K562 (cell line): ENCODE data around the gene JMJD1C. TPM values are rescaled to one million over a fixed set of nuclear protein-coding genes. Genes with fewer than 3 reads are reported as not detected.

Source experiments
- BMI1 ChIP-seq: fragments of 150-350 bp; IDR thresholded peaks from 2 replicates; pipeline ENCODE4 v1.6.1; 2014; ENCODE audit warnings: low read length
- EZH2 ChIP-seq: IDR thresholded peaks from 2 replicates; pipeline ENCODE4 v1.6.1; 2012; ENCODE audit warnings: low read depth, mild to moderate bottlenecking, inconsistent platforms, low read length, borderline replicate concordance
- GATA2 ChIP-seq: sonication (generic); formaldehyde crosslinking; IDR thresholded peaks from 2 replicates; pipeline ENCODE4 v1.4.0; 2020; ENCODE audit warnings: mild to moderate bottlenecking, missing genetic modification reagents
- JUN ChIP-seq, 2 experiments: sonication (generic) in 1 of 2; formaldehyde crosslinking in 1 of 2; IDR thresholded peaks; 2 replicates each; pipeline versions ENCODE4 v1.6.1 to v1.8.0; 2012 to 2022; ENCODE audit warnings: borderline replicate concordance in 2 of 2, mild to moderate bottlenecking in 2 of 2, improper control_type of control experiment in 1 of 2, low read depth in 1 of 2, low read length in 1 of 2, missing genetic modification reagents in 1 of 2
- KLF13 ChIP-seq: fragments of 450-650 bp; IDR thresholded peaks from 2 replicates; pipeline ENCODE4 v1.6.1; 2016; ENCODE audit warnings: missing genetic modification characterization, low read depth, mild to moderate bottlenecking, missing compliant biosample characterization, moderate library complexity, borderline replicate concordance
- L3MBTL2 ChIP-seq: fragments of 450-650 bp; IDR thresholded peaks from 2 replicates; pipeline ENCODE4 v1.6.1; 2016; ENCODE audit warnings: mild to moderate bottlenecking, moderate library complexity
- SETDB1 ChIP-seq: IDR thresholded peaks from one replicate; pipeline ENCODE4 v1.6.1; 2012; ENCODE audit warnings: low read length, control low read depth, inconsistent platforms
- SP2 ChIP-seq: IDR thresholded peaks from 2 replicates; pipeline ENCODE4 v1.6.1; 2011; ENCODE audit warnings: mild to moderate bottlenecking, low read depth, low read length, moderate library complexity; ENCODE audit not compliant: poor library complexity, severe bottlenecking; ENCODE audit errors: extremely low read depth
- STAT5B ChIP-seq: fragments of 250-450 bp; sonication (Bioruptor Pico); IDR thresholded peaks from 2 replicates; pipeline ENCODE4 v1.8.0; 2021; ENCODE audit warnings: mild to moderate bottlenecking, inconsistent platforms
- ZNF146 ChIP-seq: IDR thresholded peaks from one replicate; pipeline ENCODE4 v1.6.1; 2018; ENCODE audit warnings: missing compliant biosample characterization; ENCODE audit not compliant: unreplicated experiment
- ZNF197 ChIP-seq: fragments of 200-800 bp; sonication (Bioruptor generic); IDR thresholded peaks from 2 replicates; pipeline ENCODE4 v1.6.1; 2016; ENCODE audit warnings: low read depth, missing genetic modification characterization, missing compliant biosample characterization
- ZNF24 ChIP-seq: fragments of 450-650 bp; IDR thresholded peaks from 2 replicates; pipeline ENCODE4 v1.6.1; 2016
- ZNF263 ChIP-seq: sonication (generic); formaldehyde crosslinking; IDR thresholded peaks from 2 replicates; pipeline ENCODE4 v1.8.0; 2022; ENCODE audit warnings: mild to moderate bottlenecking, missing genetic modification reagents, borderline replicate concordance
- ZNF696 ChIP-seq: fragments of 250-450 bp; sonication (Bioruptor Pico); conservative IDR thresholded peaks from 2 replicates; pipeline ENCODE4 v1.4.0; 2020; ENCODE audit warnings: mild to moderate bottlenecking, moderate library complexity
- ZNF780A ChIP-seq: fragments of 250-450 bp; sonication (Bioruptor Pico); IDR thresholded peaks from 2 replicates; pipeline ENCODE4 v1.5.0; 2021; ENCODE audit warnings: mild to moderate bottlenecking
- polyA plus RNA-seq, 8 experiments: library from polyadenylated mRNA; depleted of rRNA in 4 of 8; stranded (reverse) in 5 of 8; unstranded in 3 of 8; fragments of >200 nt; fragmentation: Nextera tagmentation in 2 of 8; fragmentation: Illumina TruSeq in 1 of 8; extraction: Ambion mirVana in 2 of 8; extraction: Trizol in 1 of 8; gene quantifications; 2 replicates each; pipeline versions ENCODE4 v1.2.1 to v1.2.3, GENCODE V29; 2011 to 2014; ENCODE audit warnings: inconsistent platforms in 1 of 8, missing spikeins in 1 of 8
- total RNA-seq, 7 experiments: library from RNA; depleted of rRNA in 6 of 7; stranded (reverse); fragments of >200 nt in 6 of 7; fragmentation: Illumina TruSeq in 2 of 7; extraction: Trizol in 2 of 7; gene quantifications; 2 replicates each; pipeline versions ENCODE4 v1.2.1 to v1.2.3, GENCODE V29; 2011 to 2021; ENCODE audit warnings: low replicate concordance in 1 of 7
- TF ChIP-seq, protein P1 (sequence below), 2 experiments: fragments of 450-650 bp; formaldehyde crosslinking in 1 of 2; IDR thresholded peaks; 2 replicates each; pipeline versions ENCODE4 v1.4.0 to v1.6.1; 2014 to 2020; ENCODE audit warnings: mild to moderate bottlenecking in 2 of 2, borderline replicate concordance in 1 of 2, low read depth in 1 of 2
- TF ChIP-seq, protein P2 (sequence below), 2 experiments: fragments of 200-800 bp in 1 of 2; sonication (Bioruptor generic) in 1 of 2; sonication (generic) in 1 of 2; formaldehyde crosslinking in 1 of 2; IDR thresholded peaks in 1 of 2; conservative IDR thresholded peaks in 1 of 2; 2 replicates each; pipeline versions ENCODE4 v1.5.0 to v1.6.1; 2016 to 2020; ENCODE audit warnings: missing compliant biosample characterization in 1 of 2, missing genetic modification characterization in 1 of 2, missing genetic modification reagents in 1 of 2

Gene JMJD1C
- total and polyA plus RNA-seq, 9 of the 15 experiments (the other 6 are each of a cell fraction or from before 2014, with no cell fraction given): 25.3 to 68.0 (median 47.2) TPM

DNA sequence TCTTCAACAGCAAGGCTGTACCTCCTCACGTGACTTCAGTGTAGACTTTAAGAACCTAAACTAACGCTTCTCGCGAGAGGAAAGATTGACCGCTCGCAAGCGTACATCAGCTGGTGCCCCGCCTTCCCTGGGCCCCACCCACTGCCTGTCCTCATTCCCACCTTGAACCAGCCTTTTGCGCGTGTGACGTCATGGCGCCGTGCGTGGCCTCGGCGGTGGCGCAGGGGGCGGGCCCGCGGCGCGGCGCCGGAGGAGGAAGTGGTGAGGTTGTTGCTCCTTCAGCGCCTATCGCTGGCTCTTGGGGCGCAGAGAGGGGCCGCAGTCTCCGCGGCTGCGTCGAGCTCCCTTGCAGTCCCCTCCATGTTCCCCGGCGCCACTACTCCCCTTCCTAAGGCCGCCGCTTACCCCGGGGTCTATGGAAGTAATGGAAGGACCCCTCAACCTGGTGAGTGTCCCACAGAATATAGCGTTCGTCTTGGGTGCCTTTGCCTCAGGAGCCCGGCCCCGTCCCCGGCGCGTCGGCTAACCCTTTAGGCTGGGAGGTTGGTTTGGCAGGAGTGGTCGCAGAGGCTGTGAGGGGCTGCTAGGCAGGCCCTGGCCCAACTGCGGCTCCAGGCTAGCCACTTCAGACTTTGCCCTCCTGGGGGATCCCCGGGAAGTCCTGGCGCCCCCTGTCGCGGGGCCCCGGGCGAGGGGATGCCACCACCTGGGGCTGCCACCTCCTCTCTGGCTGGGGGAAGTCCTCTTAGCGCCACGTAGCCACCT is 332.5 kb downstream of the JMJD1C start, which contains the start of gene NRBF2 (continued):
- TF ChIP-seq, protein P1, sequence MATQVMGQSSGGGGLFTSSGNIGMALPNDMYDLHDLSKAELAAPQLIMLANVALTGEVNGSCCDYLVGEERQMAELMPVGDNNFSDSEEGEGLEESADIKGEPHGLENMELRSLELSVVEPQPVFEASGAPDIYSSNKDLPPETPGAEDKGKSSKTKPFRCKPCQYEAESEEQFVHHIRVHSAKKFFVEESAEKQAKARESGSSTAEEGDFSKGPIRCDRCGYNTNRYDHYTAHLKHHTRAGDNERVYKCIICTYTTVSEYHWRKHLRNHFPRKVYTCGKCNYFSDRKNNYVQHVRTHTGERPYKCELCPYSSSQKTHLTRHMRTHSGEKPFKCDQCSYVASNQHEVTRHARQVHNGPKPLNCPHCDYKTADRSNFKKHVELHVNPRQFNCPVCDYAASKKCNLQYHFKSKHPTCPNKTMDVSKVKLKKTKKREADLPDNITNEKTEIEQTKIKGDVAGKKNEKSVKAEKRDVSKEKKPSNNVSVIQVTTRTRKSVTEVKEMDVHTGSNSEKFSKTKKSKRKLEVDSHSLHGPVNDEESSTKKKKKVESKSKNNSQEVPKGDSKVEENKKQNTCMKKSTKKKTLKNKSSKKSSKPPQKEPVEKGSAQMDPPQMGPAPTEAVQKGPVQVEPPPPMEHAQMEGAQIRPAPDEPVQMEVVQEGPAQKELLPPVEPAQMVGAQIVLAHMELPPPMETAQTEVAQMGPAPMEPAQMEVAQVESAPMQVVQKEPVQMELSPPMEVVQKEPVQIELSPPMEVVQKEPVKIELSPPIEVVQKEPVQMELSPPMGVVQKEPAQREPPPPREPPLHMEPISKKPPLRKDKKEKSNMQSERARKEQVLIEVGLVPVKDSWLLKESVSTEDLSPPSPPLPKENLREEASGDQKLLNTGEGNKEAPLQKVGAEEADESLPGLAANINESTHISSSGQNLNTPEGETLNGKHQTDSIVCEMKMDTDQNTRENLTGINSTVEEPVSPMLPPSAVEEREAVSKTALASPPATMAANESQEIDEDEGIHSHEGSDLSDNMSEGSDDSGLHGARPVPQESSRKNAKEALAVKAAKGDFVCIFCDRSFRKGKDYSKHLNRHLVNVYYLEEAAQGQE (IDR thresholded peaks at IDR 0.05; ENCODE audit: borderline replicate concordance): peak; percentile 85
- TF ChIP-seq, protein P1 (CRISPR knock-in tag; IDR thresholded peaks at IDR 0.05; ENCODE audit: low read depth): peak; percentile 74; the same call in 1 of the 2 replicates
- TF ChIP-seq SP2 (peak; percentile 22), L3MBTL2 (peak; percentile 99), EZH2 (no peak), ZNF24 (peak; percentile 73), ZNF696 (CRISPR knock-in tag) (no peak), STAT5B (CRISPR knock-in tag) (no peak), SETDB1 (no peak), ZNF780A (no peak), ZNF146 (CRISPR knock-in tag) (no peak), KLF13 (tag) (peak; percentile 99), ZNF197 (CRISPR knock-in tag) (peak; percentile 91), JUN (IDR thresholded peaks at IDR 0.05; ENCODE audit: borderline replicate concordance, low read depth, low read length) (peak; percentile 89), JUN (CRISPR knock-in tag; IDR thresholded peaks at IDR 0.05; ENCODE audit: borderline replicate concordance) (peak; percentile 83; the same call in 1 of the 2 replicates), BMI1 (no peak), GATA2 (CRISPR knock-in tag) (no peak), ZNF263 (CRISPR knock-in tag) (peak; percentile 16; the same call in 1 of the 2 replicates)
- TF ChIP-seq, protein P2, sequence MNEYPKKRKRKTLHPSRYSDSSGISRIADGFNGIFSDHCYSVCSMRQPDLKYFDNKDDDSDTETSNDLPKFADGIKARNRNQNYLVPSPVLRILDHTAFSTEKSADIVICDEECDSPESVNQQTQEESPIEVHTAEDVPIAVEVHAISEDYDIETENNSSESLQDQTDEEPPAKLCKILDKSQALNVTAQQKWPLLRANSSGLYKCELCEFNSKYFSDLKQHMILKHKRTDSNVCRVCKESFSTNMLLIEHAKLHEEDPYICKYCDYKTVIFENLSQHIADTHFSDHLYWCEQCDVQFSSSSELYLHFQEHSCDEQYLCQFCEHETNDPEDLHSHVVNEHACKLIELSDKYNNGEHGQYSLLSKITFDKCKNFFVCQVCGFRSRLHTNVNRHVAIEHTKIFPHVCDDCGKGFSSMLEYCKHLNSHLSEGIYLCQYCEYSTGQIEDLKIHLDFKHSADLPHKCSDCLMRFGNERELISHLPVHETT (CRISPR knock-in tag; conservative IDR thresholded peaks at IDR 0.05 in 1 of 2, IDR thresholded peaks at IDR 0.05 in 1 of 2): peak in 1 of 2 experiments; percentile 72; a peak in 1 of 4 replicates
